Vagina (tissue), 2 donors: ENCODE measurements around the gene TMIE.

Experiments
- POLR2AphosphoS5 ChIP-seq, 2 donors: sonication (generic); formaldehyde crosslinking; IDR thresholded peaks; one replicate each; pipeline ENCODE4 v1.9.0; 2017; ENCODE audit warnings: antibody characterized with exemption in 2 of 2, mild to moderate bottlenecking in 2 of 2, low read depth in 1 of 2; ENCODE audit not compliant: insufficient read depth in 1 of 2
- TF ChIP-seq, protein P1 (sequence below), 3 experiments: fragments of 450-650 bp in 2 of 3; fragments of 200-600 bp in 1 of 3; sonication (generic) in 1 of 3; IDR thresholded peaks; one replicate each; pipeline ENCODE4 v1.5.1; 2017 to 2019; ENCODE audit warnings: antibody characterized with exemption in 3 of 3, mild to moderate bottlenecking in 2 of 3, moderate library complexity in 2 of 3

- TF ChIP-seq, protein P1, sequence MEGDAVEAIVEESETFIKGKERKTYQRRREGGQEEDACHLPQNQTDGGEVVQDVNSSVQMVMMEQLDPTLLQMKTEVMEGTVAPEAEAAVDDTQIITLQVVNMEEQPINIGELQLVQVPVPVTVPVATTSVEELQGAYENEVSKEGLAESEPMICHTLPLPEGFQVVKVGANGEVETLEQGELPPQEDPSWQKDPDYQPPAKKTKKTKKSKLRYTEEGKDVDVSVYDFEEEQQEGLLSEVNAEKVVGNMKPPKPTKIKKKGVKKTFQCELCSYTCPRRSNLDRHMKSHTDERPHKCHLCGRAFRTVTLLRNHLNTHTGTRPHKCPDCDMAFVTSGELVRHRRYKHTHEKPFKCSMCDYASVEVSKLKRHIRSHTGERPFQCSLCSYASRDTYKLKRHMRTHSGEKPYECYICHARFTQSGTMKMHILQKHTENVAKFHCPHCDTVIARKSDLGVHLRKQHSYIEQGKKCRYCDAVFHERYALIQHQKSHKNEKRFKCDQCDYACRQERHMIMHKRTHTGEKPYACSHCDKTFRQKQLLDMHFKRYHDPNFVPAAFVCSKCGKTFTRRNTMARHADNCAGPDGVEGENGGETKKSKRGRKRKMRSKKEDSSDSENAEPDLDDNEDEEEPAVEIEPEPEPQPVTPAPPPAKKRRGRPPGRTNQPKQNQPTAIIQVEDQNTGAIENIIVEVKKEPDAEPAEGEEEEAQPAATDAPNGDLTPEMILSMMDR (IDR thresholded peaks at IDR 0.05) = no peak
- TF ChIP-seq POLR2AphosphoS5 (IDR thresholded peaks at IDR 0.05; ENCODE audit: insufficient read depth in 1 of 2, low read depth in 1 of 2) = no peak
Measured at GRCh38 chr3:46666453-46666845, 34.7 kb upstream of the TMIE start.
